ENCODE results near the gene CLCN7.

- TF ChIP-seq CTCF (IDR thresholded peaks at IDR 0.05 in 4 of 5, conservative IDR thresholded peaks at IDR 0.05 in 1 of 5) (no peak), POLR2A (IDR thresholded peaks at IDR 0.05) (no peak)
These were observed 49.5 kb upstream of the CLCN7 start for GRCh38 chr16:1524366-1524765.
